GM12865 (cell line): ENCODE data around the gene PPP1R10.

ENCODE experiments used
- DNase-seq: peaks from one replicate; pipeline ENCODE4 v3.0.0; 2010; ENCODE audit warnings: low read depth
- H3K4me3 ChIP-seq: 2 replicates; pipeline ENCODE4 v1.5.1; 2011; ENCODE audit warnings: mild to moderate bottlenecking, low read depth, low read length, control low read depth
- CTCF ChIP-seq: IDR thresholded peaks from 2 replicates; pipeline ENCODE4 v1.5.1; 2011; ENCODE audit warnings: low read length, control low read depth, low read depth, inconsistent platforms; ENCODE audit not compliant: insufficient read depth; ENCODE audit errors: missing control alignments

The PPP1R10 gene

GRCh38 chr6:30643656-30644055 lies 26.6 kb upstream of the PPP1R10 start:
- no peak overlapping the region for H3K4me3 ChIP-seq
- no peak for TF ChIP-seq CTCF
- DNase-seq, result no peak

- TF ChIP-seq CTCF, result no peak
- no peak for DNase-seq
- H3K4me3 ChIP-seq, result no peak overlapping the region
Measured at GRCh38 chr6:30641048-30641447, 24.0 kb upstream of the PPP1R10 start.

GRCh38 chr6:30640481-30640880 lies 23.4 kb upstream of the PPP1R10 start:
- TF ChIP-seq CTCF, result no peak
- no peak overlapping the region for H3K4me3 ChIP-seq
- DNase-seq, result no peak

- no peak for TF ChIP-seq CTCF
- no peak overlapping the region for H3K4me3 ChIP-seq
- DNase-seq, result no peak
Measured at GRCh38 chr6:30635834-30636233, 18.8 kb upstream of the PPP1R10 start.

- H3K4me3 ChIP-seq, result peak within 1 kb of the TSS; percentile 68
- TF ChIP-seq CTCF, result peak; percentile 52
- DNase-seq, result peak; percentile 85
Measured at GRCh38 chr6:30626484-30627366, 9.7 kb upstream of the PPP1R10 start, which contains the start of gene ATAT1. ATAT1 (plus strand) TSS chr6:30626874.

GRCh38 chr6:30625511-30625910 lies 8.5 kb upstream of the PPP1R10 start:
- H3K4me3 ChIP-seq, result no peak overlapping the region
- no peak for DNase-seq
- no peak for TF ChIP-seq CTCF
